HepG2 (cell line): Measurements from ENCODE around the gene NSMCE4A. TPM values are rescaled to one million over a fixed set of nuclear protein-coding genes. Genes with fewer than 3 reads are reported as not detected.

Experiments used
- ATAC-seq: fragments of 200-7000 bp; cut with Tn5 transposase; 3 replicates; pipeline ENCODE4 v1.9.1; 2020; ENCODE audit warnings: mild to moderate bottlenecking, moderate library complexity
- BruUV-seq: library from RNA; stranded (reverse); fragments of 400-500 nt; replicated peaks from 2 replicates; lab custom pipeline; 2021; lab: Mats Ljungman, UMichigan
- CTCF ChIA-PET: fragments of 300-600 bp; formaldehyde crosslinking; extraction: SDS; loops from one replicate; lab custom pipeline; 2021; ENCODE audit warnings: low total read pairs, inconsistent platforms, low intra/inter-chr PET ratio; lab: Yijun Ruan, JAX
- POLR2A ChIA-PET: fragments of 350-600 bp; sonication (Branson Sonifier 250); formaldehyde crosslinking; loops from one replicate; lab custom pipeline; 2020; ENCODE audit warnings: antibody characterized with exemption, inconsistent platforms; lab: Yijun Ruan, JAX
- DNase-seq: peaks from one replicate; pipeline ENCODE4 v3.0.0-alpha.2; 2015; ENCODE audit warnings: low spot score
- FAIRE-seq: peaks from 3 replicates; lab custom pipeline; 2011; peaks lifted over from hg19 to GRCh38; lab: Jason Lieb, UNC
- H2AFZ ChIP-seq: one replicate; pipeline ENCODE4 v1.6.1; 2011; ENCODE audit warnings: low read length, inconsistent platforms
- H3K27ac ChIP-seq: fragments of 300-600 bp; 3 replicates; pipeline ENCODE4 v1.8.0; 2011; ENCODE audit warnings: mixed run types, mild to moderate bottlenecking, mixed read lengths, low read length, inconsistent platforms; ENCODE audit not compliant: insufficient read depth; ENCODE audit errors: extremely low read length
- H3K27me3 ChIP-seq, 2 experiments: fragments of 200-600 bp in 1 of 2; 2 replicates in 1 of 2; 3 replicates in 1 of 2; pipeline versions ENCODE4 v1.6.0 to v1.8.0; 2011; ENCODE audit warnings: low read length in 2 of 2, mild to moderate bottlenecking in 2 of 2, moderate library complexity in 2 of 2, inconsistent platforms in 1 of 2; ENCODE audit not compliant: insufficient read depth in 2 of 2, control insufficient read depth in 1 of 2
- H3K36me3 ChIP-seq, 2 experiments: fragments of 200-600 bp in 1 of 2; replicated peaks in 1 of 2; 2 replicates in 1 of 2; 3 replicates in 1 of 2; pipeline versions ENCODE4 v1.5.1 to v1.8.0; 2011; ENCODE audit warnings: low read length in 2 of 2, inconsistent platforms in 1 of 2; ENCODE audit not compliant: insufficient read depth in 2 of 2, control insufficient read depth in 1 of 2
- H3K4me1 ChIP-seq: 2 replicates; pipeline ENCODE4 v1.5.1; 2012; ENCODE audit warnings: low read length, inconsistent platforms; ENCODE audit not compliant: insufficient read depth
- H3K4me2 ChIP-seq: 2 replicates; pipeline ENCODE4 v1.6.0; 2011; ENCODE audit warnings: low read depth, low read length, inconsistent platforms
- H3K4me3 ChIP-seq, 3 experiments: fragments of 200-600 bp in 1 of 3; sonication (generic), shearing (Covaris generic) in 1 of 3; replicated peaks in 1 of 3; 2 replicates each; pipeline ENCODE4 v1.5.1; 2011 to 2016; ENCODE audit warnings: low read length in 3 of 3, inconsistent platforms in 2 of 3, low read depth in 2 of 3, mild to moderate bottlenecking in 2 of 3, control low read depth in 1 of 3, mixed read lengths in 1 of 3; ENCODE audit not compliant: insufficient read depth in 1 of 3
- H3K79me2 ChIP-seq: one replicate; pipeline ENCODE4 v1.6.1; 2011; ENCODE audit warnings: low read length, inconsistent platforms; ENCODE audit not compliant: insufficient read depth
- H3K9ac ChIP-seq: 2 replicates; pipeline ENCODE4 v1.6.0; 2011; ENCODE audit warnings: mild to moderate bottlenecking, low read depth, low read length, inconsistent platforms; ENCODE audit not compliant: insufficient read depth
- H3K9me3 ChIP-seq: 2 replicates; pipeline ENCODE4 v1.5.1; 2012; ENCODE audit warnings: mild to moderate bottlenecking, low read length
- H4K20me1 ChIP-seq: 2 replicates; pipeline ENCODE4 v1.6.0; 2011; ENCODE audit warnings: inconsistent platforms, mild to moderate bottlenecking, low read length, moderate library complexity; ENCODE audit not compliant: insufficient read depth
- HMG20A ChIP-seq: IDR thresholded peaks from 2 replicates; pipeline ENCODE4 v1.6.1; 2016; ENCODE audit warnings: borderline replicate concordance
- MEIS1 ChIP-seq: sonication (generic); formaldehyde crosslinking; IDR thresholded peaks from 2 replicates; pipeline ENCODE4 v1.9.0; 2021; ENCODE audit warnings: mild to moderate bottlenecking, missing genetic modification reagents, moderate library complexity, borderline replicate concordance
- MTA1 ChIP-seq: sonication (generic); formaldehyde crosslinking; IDR thresholded peaks from 2 replicates; pipeline ENCODE4 v1.4.0; 2020; ENCODE audit warnings: missing genetic modification reagents, mild to moderate bottlenecking, borderline replicate concordance
- MZF1 ChIP-seq: sonication (generic); formaldehyde crosslinking; IDR thresholded peaks from 2 replicates; pipeline ENCODE4 v1.8.1; 2023; ENCODE audit warnings: mild to moderate bottlenecking, missing genetic modification reagents, borderline replicate concordance
- PBX3 ChIP-seq: sonication (generic); formaldehyde crosslinking; IDR thresholded peaks from 2 replicates; pipeline ENCODE4 v1.8.1; 2023; ENCODE audit warnings: missing genetic modification reagents, inconsistent platforms, borderline replicate concordance
- RAD51 ChIP-seq: fragments of 450-650 bp; IDR thresholded peaks from 2 replicates; pipeline ENCODE4 v1.6.1; 2016; ENCODE audit warnings: borderline replicate concordance
- RXRB ChIP-seq: IDR thresholded peaks from 2 replicates; pipeline ENCODE4 v1.6.1; 2016; ENCODE audit warnings: borderline replicate concordance, missing genetic modification reagents, missing compliant biosample characterization
- SALL2 ChIP-seq: sonication (generic); formaldehyde crosslinking; IDR thresholded peaks from 2 replicates; pipeline ENCODE4 v1.8.1; 2023; ENCODE audit warnings: mild to moderate bottlenecking, missing genetic modification reagents, inconsistent platforms
- SIN3B ChIP-seq: fragments of 150-350 bp; IDR thresholded peaks from 2 replicates; pipeline ENCODE4 v1.6.1; 2014; ENCODE audit warnings: low read length
- SMC3 ChIP-seq: IDR thresholded peaks from 2 replicates; pipeline ENCODE4 v1.6.1; 2011; ENCODE audit warnings: low read length, improper control_type of control experiment
- SSRP1 ChIP-seq: IDR thresholded peaks from 2 replicates; pipeline ENCODE4 v1.6.1; 2016; ENCODE audit warnings: control low read depth
- TAF1 ChIP-seq: sonication (generic); formaldehyde crosslinking; IDR thresholded peaks from 2 replicates; pipeline ENCODE4 v1.4.0; 2020; ENCODE audit warnings: missing genetic modification reagents
- TARDBP ChIP-seq: sonication (generic); formaldehyde crosslinking; IDR thresholded peaks from 2 replicates; pipeline ENCODE4 v1.8.0; 2022; ENCODE audit warnings: mild to moderate bottlenecking, missing genetic modification reagents
- ZBTB46 ChIP-seq: sonication (generic); formaldehyde crosslinking; IDR thresholded peaks from 2 replicates; pipeline ENCODE4 v1.4.0; 2020; ENCODE audit warnings: mild to moderate bottlenecking, missing genetic modification reagents, borderline replicate concordance
- ZNF124 ChIP-seq: sonication (generic); formaldehyde crosslinking; IDR thresholded peaks from 2 replicates; pipeline ENCODE4 v1.4.0; 2020; ENCODE audit warnings: missing genetic modification reagents
- ZNF230 ChIP-seq: sonication (generic); formaldehyde crosslinking; IDR thresholded peaks from 2 replicates; pipeline ENCODE4 v1.4.0; 2020; ENCODE audit warnings: mild to moderate bottlenecking, missing genetic modification reagents
- ZNF235 ChIP-seq: sonication (generic); formaldehyde crosslinking; IDR thresholded peaks from 2 replicates; pipeline ENCODE4 v1.8.1; 2023; ENCODE audit warnings: mild to moderate bottlenecking, missing genetic modification reagents, borderline replicate concordance
- ZNF576 ChIP-seq: sonication (generic); formaldehyde crosslinking; IDR thresholded peaks from 2 replicates; pipeline ENCODE4 v1.4.0; 2020; ENCODE audit warnings: mild to moderate bottlenecking, missing genetic modification reagents
- ZNF761 ChIP-seq: sonication (generic); formaldehyde crosslinking; conservative IDR thresholded peaks from 2 replicates; pipeline ENCODE4 v1.4.0; 2020; ENCODE audit warnings: mild to moderate bottlenecking, missing genetic modification reagents
- ZNF788 ChIP-seq: sonication (generic); formaldehyde crosslinking; IDR thresholded peaks from 2 replicates; pipeline ENCODE4 v1.5.0; 2020; ENCODE audit warnings: mild to moderate bottlenecking, missing genetic modification reagents, borderline replicate concordance
- WGBS: methylation state at CpG from one replicate; pipeline ENCODE4 v1.1.6; 2017; ENCODE audit warnings: low lambda C conversion rate; 5-methylcytosine and 5-hydroxymethylcytosine counted together
- in situ Hi-C: cut with HindIII; loops from 2 replicates; pipeline ENCODE4 v1.10.0; 2017; ENCODE audit warnings: low pct_unique_long_range_greater_than_20kb; ENCODE audit not compliant: extremely low pct_ligation_motif_present
- intact Hi-C: fragments of 100-400 bp; cut with micrococcal nuclease; formaldehyde crosslinking; loops from one replicate; pipeline ENCODE4 v1.10.0; 2022; ENCODE audit not compliant: unreplicated experiment
- polyA plus RNA-seq, 8 experiments: library from polyadenylated mRNA; depleted of rRNA in 3 of 8; stranded (reverse) in 7 of 8; unstranded in 1 of 8; fragments of >200 nt; fragmentation: Illumina TruSeq in 4 of 8; extraction: Trizol in 4 of 8; gene quantifications; 2 replicates each; pipeline versions ENCODE4 v1.2.1 to v1.2.3, GENCODE V29; 2011 to 2016; ENCODE audit warnings: low read depth in 4 of 8, missing spikeins in 1 of 8, mixed read lengths in 1 of 8; ENCODE audit not compliant: insufficient read depth in 1 of 8
- total RNA-seq, 5 experiments: library from RNA; depleted of rRNA; stranded (reverse); fragments of >200 nt; fragmentation: Illumina TruSeq; extraction: Trizol; gene quantifications; 2 replicates each; pipeline ENCODE4 v1.2.3, GENCODE V29; 2016; ENCODE audit warnings: low read depth in 1 of 5

The NSMCE4A gene
- total and polyA plus RNA-seq, 2 of the 13 experiments (the other 11 are each of a cell fraction or from before 2014, with no cell fraction given), result 61.1 to 91.6 TPM

GRCh38 chr10:121935702-121936101, 39.3 kb downstream of the NSMCE4A start:
- ChIA-PET CTCF (no interaction called here), POLR2A (interaction anchor here (0.7 to 3.1 kb wide), 10 partner anchors 8 to 177 kb away, joined by 3 to 21 read pairs (median 4); partner anchors contain the start of genes ATE1 and NSMCE4A)
- Histone ChIP-seq H3K79me2 (no peaks in the 10 kb centered on the region), H3K4me3 (peak overlapping the region in 1 of 3 experiments; percentile 41; a peak in 1 of 6 replicates), H3K27ac (peak overlapping the region; percentile 74), H3K9ac (peak overlapping the region; percentile 33), H4K20me1 (no peaks in the 10 kb centered on the region), H3K4me2 (peak overlapping the region; percentile 61), H3K27me3 (no peaks in the 10 kb centered on the region), H3K36me3 (no peaks in the 10 kb centered on the region), H3K4me1 (peaks cover 65% of the 10 kb centered on the region), H3K9me3 (no peaks in the 10 kb centered on the region), H2AFZ (no peak overlapping the region)
- peak; percentile 89 for FAIRE-seq
- ATAC-seq, result peak; percentile 95
- no TSS peak for BruUV-seq
- intact Hi-C loops, result no loop called here
- peak; percentile 96 for DNase-seq
- 2% methylated on average over 5 of the region's 7 CpGs for WGBS
- in situ Hi-C loops, result no loop called here
- no peak for TF ChIP-seq ZNF235 (CRISPR knock-in tag)
- peak; percentile 2; the same call in 1 of the 2 replicates for TF ChIP-seq SMC3
- no peak; the same call in 1 of the 2 replicates for TF ChIP-seq TAF1 (CRISPR knock-in tag)
- 0 out of 2 replicates have a peak, but pooled peaks have one; percentile 30 for TF ChIP-seq SSRP1 (CRISPR knock-in tag)
- TF ChIP-seq PBX3 (CRISPR knock-in tag), result no peak
- 0 out of 2 replicates have a peak, but pooled peaks have one; percentile 53 for TF ChIP-seq ZNF230
- 0 out of 2 replicates have a peak, but pooled peaks have one; percentile 69 for TF ChIP-seq SALL2 (CRISPR knock-in tag)
- TF ChIP-seq ZBTB46 (CRISPR knock-in tag), result no peak
- peak; percentile 72; the same call in 1 of the 2 replicates for TF ChIP-seq HMG20A (CRISPR knock-in tag)
- TF ChIP-seq TARDBP (CRISPR knock-in tag), result peak; percentile 86
- TF ChIP-seq MEIS1 (CRISPR knock-in tag), result no peak
- TF ChIP-seq ZNF124 (CRISPR knock-in tag), result peak; percentile 60; the same call in 1 of the 2 replicates
- 0 out of 2 replicates have a peak, but pooled peaks have one; percentile 76 for TF ChIP-seq ZNF761
- TF ChIP-seq SIN3B, result no peak
- TF ChIP-seq ZNF576, result no peak
- no peak for TF ChIP-seq RAD51
- TF ChIP-seq ZNF788 (CRISPR knock-in tag), result peak; percentile 24; the same call in 1 of the 2 replicates
- TF ChIP-seq MZF1 (CRISPR knock-in tag), result no peak
- peak; percentile 66; the same call in 1 of the 2 replicates for TF ChIP-seq MTA1 (CRISPR knock-in tag)
- peak; percentile 61; the same call in 1 of the 2 replicates for TF ChIP-seq RXRB (CRISPR knock-in tag)
